A172 (cell line): ENCODE data around the gene APC2. TPM values are rescaled to one million over a fixed set of nuclear protein-coding genes. Genes with fewer than 3 reads are reported as not detected.
"Not testable (repeated sequence)": the region's sequence is repeated elsewhere in the genome, so short reads cannot be mapped to it uniquely, and the experiment has no call there.

Experiments
- DNase-seq: peaks from one replicate; pipeline ENCODE4 v3.0.0-alpha.2; 2015; ENCODE audit warnings: low spot score
- total RNA-seq: library from RNA; depleted of rRNA; stranded (reverse); fragments of >200 nt; shearing (Covaris generic); gene quantifications from 2 replicates; pipeline ENCODE4 v1.2.3, GENCODE V29; 2014

APC2 gene
- total RNA-seq, 1 experiment from 2014 or later, result 0.79 TPM

- no peak for DNase-seq
Measured at GRCh38 chr19:1416014-1416841, 33.7 kb upstream of the APC2 start.

- DNase-seq, result no peak
Measured at GRCh38 chr19:1417145-1417544, 32.8 kb upstream of the APC2 start.

- no peak for DNase-seq
Measured at GRCh38 chr19:1417681-1418495, 32.0 kb upstream of the APC2 start.

GRCh38 chr19:1418496-1418775 is 31.5 kb upstream of the APC2 start:
- no peak for DNase-seq

GRCh38 chr19:1418951-1419738 is 30.8 kb upstream of the APC2 start:
- no peak for DNase-seq

GRCh38 chr19:1420085-1420484 is 29.8 kb upstream of the APC2 start:
- not testable (repeated sequence) for DNase-seq

GRCh38 chr19:1420590-1420989 is 29.3 kb upstream of the APC2 start:
- no peak for DNase-seq

GRCh38 chr19:1421218-1421957 is 28.5 kb upstream of the APC2 start:
- DNase-seq, result no peak

- no peak for DNase-seq
Measured at GRCh38 chr19:1421958-1422305, 28.0 kb upstream of the APC2 start.

- DNase-seq, result no peak
Measured at GRCh38 chr19:1422360-1422759, 27.6 kb upstream of the APC2 start.

GRCh38 chr19:1422943-1423342 is 27.0 kb upstream of the APC2 start:
- no peak for DNase-seq

- DNase-seq, result no peak
Measured at GRCh38 chr19:1423436-1424191, 26.3 kb upstream of the APC2 start.

- no peak for DNase-seq
Measured at GRCh38 chr19:1424192-1424955, 25.5 kb upstream of the APC2 start.

- DNase-seq, result no peak
Measured at GRCh38 chr19:1425102-1425837, 24.7 kb upstream of the APC2 start.

GRCh38 chr19:1425902-1426301 is 24.0 kb upstream of the APC2 start:
- no peak for DNase-seq

- no peak for DNase-seq
Measured at GRCh38 chr19:1426736-1427135, 23.2 kb upstream of the APC2 start.

GRCh38 chr19:1427221-1427920 is 22.6 kb upstream of the APC2 start:
- DNase-seq, result no peak

GRCh38 chr19:1428738-1429391 is 21.1 kb upstream of the APC2 start:
- no peak for DNase-seq
